ENCODE results near the gene F2RL1.
"Not testable (repeated sequence)": the region's sequence is repeated elsewhere in the genome, so short reads cannot be mapped to it uniquely, and the experiment has no call there.

The F2RL1 gene

DNA sequence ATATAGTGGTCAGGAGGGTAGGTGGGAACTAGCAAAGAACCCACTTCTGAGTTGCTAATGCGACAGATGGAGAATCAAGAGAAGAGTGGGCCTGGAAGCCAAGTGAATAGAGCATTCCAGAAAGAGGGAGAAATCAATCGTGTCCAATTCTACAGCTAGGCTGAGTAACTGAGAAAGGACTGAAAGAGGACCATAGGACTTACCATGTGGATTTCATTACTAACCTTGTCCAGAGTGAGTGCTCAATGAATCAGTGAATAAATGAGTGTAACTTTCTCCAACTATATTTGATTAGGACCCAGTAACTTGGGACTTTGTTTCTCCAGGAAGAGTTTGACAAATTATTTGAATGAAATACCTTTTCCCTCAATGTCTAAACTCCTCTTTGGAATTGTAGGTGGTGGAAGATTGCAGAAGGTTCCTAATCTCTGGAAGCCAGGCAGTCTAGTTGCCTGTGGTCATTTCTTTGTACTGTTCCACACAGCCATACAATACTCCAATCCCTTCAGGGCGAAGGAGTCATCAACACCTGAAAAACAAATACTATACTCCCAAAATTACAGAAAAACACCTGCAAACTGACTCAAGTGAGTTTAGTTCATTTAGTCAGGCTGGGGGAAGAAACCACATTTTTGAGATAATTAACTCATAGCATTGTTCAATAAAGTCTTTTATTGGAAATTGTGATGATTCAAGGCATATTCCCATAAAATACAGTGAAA is 2.6 kb upstream of the F2RL1 start:
- Histone ChIP-seq H3K27ac (no peak overlapping the region), H3K4me3 (ENCODE audit: low read depth in 1 of 2, low read length in 1 of 2) (no peak overlapping the region), H3K4me1 (ENCODE audit: control insufficient read depth in 1 of 2, insufficient read depth in 1 of 2, low read depth in 1 of 2, low read length in 1 of 2) (peaks cover 19 to 23% of the 10 kb centered on the region in 2 experiments), H3K27me3 (peaks cover 57% of the 10 kb centered on the region), H3K9me3 (no peaks in the 10 kb centered on the region), H3K36me3 (no peaks in the 10 kb centered on the region)
- TF ChIP-seq, protein P1, sequence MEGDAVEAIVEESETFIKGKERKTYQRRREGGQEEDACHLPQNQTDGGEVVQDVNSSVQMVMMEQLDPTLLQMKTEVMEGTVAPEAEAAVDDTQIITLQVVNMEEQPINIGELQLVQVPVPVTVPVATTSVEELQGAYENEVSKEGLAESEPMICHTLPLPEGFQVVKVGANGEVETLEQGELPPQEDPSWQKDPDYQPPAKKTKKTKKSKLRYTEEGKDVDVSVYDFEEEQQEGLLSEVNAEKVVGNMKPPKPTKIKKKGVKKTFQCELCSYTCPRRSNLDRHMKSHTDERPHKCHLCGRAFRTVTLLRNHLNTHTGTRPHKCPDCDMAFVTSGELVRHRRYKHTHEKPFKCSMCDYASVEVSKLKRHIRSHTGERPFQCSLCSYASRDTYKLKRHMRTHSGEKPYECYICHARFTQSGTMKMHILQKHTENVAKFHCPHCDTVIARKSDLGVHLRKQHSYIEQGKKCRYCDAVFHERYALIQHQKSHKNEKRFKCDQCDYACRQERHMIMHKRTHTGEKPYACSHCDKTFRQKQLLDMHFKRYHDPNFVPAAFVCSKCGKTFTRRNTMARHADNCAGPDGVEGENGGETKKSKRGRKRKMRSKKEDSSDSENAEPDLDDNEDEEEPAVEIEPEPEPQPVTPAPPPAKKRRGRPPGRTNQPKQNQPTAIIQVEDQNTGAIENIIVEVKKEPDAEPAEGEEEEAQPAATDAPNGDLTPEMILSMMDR (IDR thresholded peaks at IDR 0.05): no peak

DNA sequence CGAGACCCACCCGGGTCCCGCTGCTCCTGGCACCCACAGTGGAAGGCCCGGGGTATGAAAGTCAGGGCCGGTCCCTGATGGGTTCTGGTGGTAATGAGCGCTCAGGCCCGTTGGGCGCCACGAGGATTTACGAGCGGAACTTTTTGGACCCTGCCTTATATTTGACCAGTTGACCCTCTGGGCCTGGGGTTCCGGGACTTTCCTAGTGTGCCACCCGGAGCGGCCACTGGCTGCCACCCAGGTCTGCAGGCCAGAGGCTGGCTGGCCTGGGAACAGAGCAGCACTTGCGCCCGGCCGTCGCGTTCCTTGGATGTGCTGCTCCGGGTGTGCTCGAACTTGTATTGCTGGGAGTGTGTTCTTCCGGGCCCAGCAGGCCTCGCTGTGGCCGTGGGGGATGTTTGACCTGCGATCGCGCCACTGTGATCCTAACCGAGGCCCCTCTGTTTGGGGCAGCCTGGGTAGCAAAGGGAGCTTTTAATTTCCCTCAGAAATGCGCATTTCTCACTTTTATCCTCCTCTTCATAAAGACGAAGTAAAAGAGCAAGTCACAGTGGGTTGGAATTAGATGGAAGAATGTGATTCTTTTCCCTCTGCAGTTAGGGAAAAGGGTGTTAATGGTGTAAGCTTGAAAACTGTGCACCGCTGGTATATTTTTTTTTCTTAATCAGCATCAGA is 1.2 kb downstream of the F2RL1 start:
- TF ChIP-seq, protein P1 (IDR thresholded peaks at IDR 0.05): no peak

DNA sequence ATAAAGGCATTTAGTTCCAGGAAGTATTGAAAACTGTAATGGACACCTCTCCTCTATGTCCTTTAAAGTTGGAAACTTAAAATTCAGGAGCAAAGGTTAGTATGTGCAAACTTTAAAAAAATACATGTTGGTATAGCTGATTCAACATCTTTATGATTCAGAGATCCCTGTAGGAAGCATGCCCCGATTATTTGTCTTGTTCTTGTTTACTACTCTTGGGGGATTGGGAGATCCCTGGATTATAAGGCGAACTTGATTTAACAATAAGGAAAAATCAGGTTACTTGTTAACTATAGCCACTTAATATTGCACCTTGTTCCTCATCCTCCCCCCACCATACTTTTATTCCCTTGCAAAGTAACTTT is 1.7 kb downstream of the F2RL1 start:
- H3K4me1 ChIP-seq (ENCODE audit: control insufficient read depth in 1 of 2, insufficient read depth in 1 of 2, low read depth in 1 of 2, low read length in 1 of 2): peaks cover 19 to 23% of the 10 kb centered on the region in 2 experiments
- no peaks in the 10 kb centered on the region for H3K36me3 ChIP-seq
- peak overlapping the region; percentile 92 to 99 for H3K4me3 ChIP-seq (ENCODE audit: low read depth in 1 of 2, low read length in 1 of 2)
- TF ChIP-seq, protein P1 (IDR thresholded peaks at IDR 0.05): no peak
- H3K27me3 ChIP-seq: peaks cover 71% of the 10 kb centered on the region
- H3K27ac ChIP-seq: no peak overlapping the region
- no peaks in the 10 kb centered on the region for H3K9me3 ChIP-seq

More for the DNA sequence above, 1.2 kb downstream of the F2RL1 start:
- Histone ChIP-seq H3K27me3 (peaks cover 71% of the 10 kb centered on the region), H3K36me3 (no peaks in the 10 kb centered on the region), H3K27ac (peak overlapping the region; percentile 56), H3K4me3 (ENCODE audit: low read depth in 1 of 2, low read length in 1 of 2) (peak overlapping the region; percentile 92 to 99), H3K9me3 (no peaks in the 10 kb centered on the region), H3K4me1 (ENCODE audit: control insufficient read depth in 1 of 2, insufficient read depth in 1 of 2, low read depth in 1 of 2, low read length in 1 of 2) (peaks cover 19 to 23% of the 10 kb centered on the region in 2 experiments)

DNA sequence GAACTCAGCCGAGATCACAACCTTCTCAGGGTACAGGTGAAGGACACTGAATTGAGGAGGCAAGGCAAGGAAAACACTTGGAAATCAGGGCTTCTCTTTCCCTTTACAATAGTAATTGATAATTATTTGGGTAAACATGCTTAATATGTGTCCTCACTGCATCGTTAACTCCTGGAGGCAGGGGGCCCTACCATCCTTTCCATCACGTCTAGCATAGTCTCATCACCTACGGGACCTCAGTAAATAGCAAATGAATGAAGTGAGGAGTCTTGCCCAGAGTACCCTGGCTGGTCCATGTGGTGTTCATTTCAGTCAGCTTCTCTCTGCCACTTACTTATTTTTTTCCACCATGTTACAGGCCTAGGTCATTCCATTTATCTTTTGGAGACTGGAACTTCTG is 2.3 kb downstream of the F2RL1 start:
- H3K27ac ChIP-seq: no peak overlapping the region
- peaks cover 19 to 23% of the 10 kb centered on the region in 2 experiments for H3K4me1 ChIP-seq (ENCODE audit: control insufficient read depth in 1 of 2, insufficient read depth in 1 of 2, low read depth in 1 of 2, low read length in 1 of 2)
- no peaks in the 10 kb centered on the region for H3K36me3 ChIP-seq
- H3K9me3 ChIP-seq: no peaks in the 10 kb centered on the region
- H3K4me3 ChIP-seq (ENCODE audit: low read depth in 1 of 2, low read length in 1 of 2): no peak overlapping the region
- TF ChIP-seq, protein P1 (IDR thresholded peaks at IDR 0.05): no peak
- peaks cover 66% of the 10 kb centered on the region for H3K27me3 ChIP-seq

DNA sequence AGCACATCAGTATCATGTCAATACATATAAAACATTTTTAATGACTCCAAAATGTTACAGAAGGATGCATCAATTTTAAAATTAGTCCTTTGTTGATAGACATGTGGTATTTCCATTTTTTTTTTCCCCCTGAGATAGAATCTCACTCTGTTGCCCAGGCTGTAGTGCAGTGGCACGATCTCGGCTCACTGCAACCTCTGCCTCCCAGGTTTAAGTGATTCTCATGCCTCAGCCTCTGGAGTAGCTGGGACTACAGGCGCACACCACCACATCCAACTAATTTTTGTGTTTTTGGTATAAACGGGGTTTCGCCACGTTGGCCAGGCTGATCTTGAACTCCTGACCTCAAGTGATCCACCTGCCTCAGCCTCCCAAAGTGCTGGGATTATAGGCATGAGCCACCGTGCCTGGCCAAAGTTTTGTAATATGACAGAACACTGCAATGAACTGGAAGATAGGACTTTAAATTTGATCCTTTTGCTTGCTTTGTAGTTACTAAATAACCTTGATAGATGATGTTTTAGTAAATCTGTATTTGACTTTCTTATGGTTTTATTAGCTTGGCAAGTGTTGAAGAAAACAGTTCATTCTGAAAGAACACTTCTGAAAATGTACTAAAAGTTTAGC is 3.4 kb downstream of the F2RL1 start:
- Histone ChIP-seq H3K4me1 (ENCODE audit: control insufficient read depth in 1 of 2, insufficient read depth in 1 of 2, low read depth in 1 of 2, low read length in 1 of 2) (peaks cover 19 to 23% of the 10 kb centered on the region in 2 experiments), H3K27me3 (peaks cover 55% of the 10 kb centered on the region)
- H3K36me3 ChIP-seq; H3K4me3 ChIP-seq (ENCODE audit: low read depth in 1 of 2, low read length in 1 of 2); H3K9me3 ChIP-seq; H3K27ac ChIP-seq: not testable (repeated sequence)

DNA sequence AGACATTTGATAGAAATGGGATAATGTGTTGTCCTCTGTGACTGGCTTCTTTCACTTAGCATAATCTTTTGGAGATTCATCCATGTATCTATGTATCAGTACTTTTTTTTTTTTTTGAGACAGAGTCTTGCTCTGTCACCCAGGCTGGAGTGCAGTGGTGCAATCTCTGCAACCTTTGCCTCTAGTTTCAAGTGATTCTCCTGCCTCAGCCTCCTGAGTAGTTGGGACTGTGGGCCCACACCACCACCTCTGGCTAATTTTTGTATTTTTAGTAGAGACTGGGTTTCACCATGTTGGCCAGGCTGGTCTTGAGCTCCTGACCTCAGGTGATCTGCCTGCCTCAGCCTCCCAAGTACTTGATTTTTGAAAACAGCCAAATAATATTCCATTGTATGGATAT is 7.6 kb downstream of the F2RL1 start:
- H3K4me1 ChIP-seq (ENCODE audit: control insufficient read depth in 1 of 2, insufficient read depth in 1 of 2, low read depth in 1 of 2, low read length in 1 of 2); H3K36me3 ChIP-seq; H3K4me3 ChIP-seq (ENCODE audit: low read depth in 1 of 2, low read length in 1 of 2): not testable (repeated sequence)

More for the DNA sequence above, 7.6 kb downstream of the F2RL1 start:
- H3K27ac ChIP-seq, H3K9me3 ChIP-seq: not testable (repeated sequence)
- peaks cover 13% of the 10 kb centered on the region for H3K27me3 ChIP-seq

All from neutrophil (primary cell).